H1 (cell line): ENCODE measurements around the gene TSHZ2. TPM values are rescaled to one million over a fixed set of nuclear protein-coding genes. Genes with fewer than 3 reads are reported as not detected.

Experiments used
- CBX8 ChIP-seq: fragments of 300-800, 300-1000 bp; sonication (generic); IDR thresholded peaks from 2 replicates; pipeline ENCODE4 v1.7.1; 2016; ENCODE audit warnings: low read depth, low read length, borderline replicate concordance
- CREB1 ChIP-seq: IDR thresholded peaks from 2 replicates; pipeline ENCODE4 v1.6.1; 2012; ENCODE audit warnings: inconsistent platforms
- FOSL1 ChIP-seq: IDR thresholded peaks from 2 replicates; pipeline ENCODE4 v1.6.1; 2011; ENCODE audit warnings: mild to moderate bottlenecking, low read depth, low read length, moderate library complexity; ENCODE audit not compliant: insufficient read depth
- SP1 ChIP-seq: IDR thresholded peaks from 2 replicates; pipeline ENCODE4 v1.6.1; 2011; ENCODE audit warnings: low read depth, low read length
- polyA plus RNA-seq, 7 experiments: library from polyadenylated mRNA; depleted of rRNA in 3 of 7; stranded (reverse) in 5 of 7; unstranded in 2 of 7; fragments of >200 nt in 5 of 7; fragments of 200-250 nt in 2 of 7; gene quantifications; 1 replicate in 5 of 7; 2 replicates in 1 of 7; 4 replicates in 1 of 7; pipeline versions ENCODE4 v1.2.1 to v1.2.3, GENCODE V29; 2011 to 2013; ENCODE audit warnings: missing spikeins in 2 of 7, mixed read lengths in 2 of 7
- total RNA-seq: library from RNA; stranded (reverse); fragmentation: NEBNext Ultra II Directional; extraction: Animal tissue kit (Norgen Biotek cat#: 25700); gene quantifications from 2 replicates; pipeline ENCODE4 v1.2.1, GENCODE V29; 2021

The TSHZ2 gene
- total and polyA plus RNA-seq, 2 of the 8 experiments (the other 6 are each of a cell fraction or from before 2014, with no cell fraction given) = 0.14 to 0.30 TPM

GRCh38 chr20:53079828-53080686, 107.9 kb downstream of the TSHZ2 start (continued):
- no peak for TF ChIP-seq CBX8
- no peak for TF ChIP-seq CREB1
- no peak for TF ChIP-seq FOSL1
- no peak for TF ChIP-seq SP1
- TF ChIP-seq, all 59 proteins: peak for 0
